Measurements from ENCODE around the gene KIAA2012.

DNA sequence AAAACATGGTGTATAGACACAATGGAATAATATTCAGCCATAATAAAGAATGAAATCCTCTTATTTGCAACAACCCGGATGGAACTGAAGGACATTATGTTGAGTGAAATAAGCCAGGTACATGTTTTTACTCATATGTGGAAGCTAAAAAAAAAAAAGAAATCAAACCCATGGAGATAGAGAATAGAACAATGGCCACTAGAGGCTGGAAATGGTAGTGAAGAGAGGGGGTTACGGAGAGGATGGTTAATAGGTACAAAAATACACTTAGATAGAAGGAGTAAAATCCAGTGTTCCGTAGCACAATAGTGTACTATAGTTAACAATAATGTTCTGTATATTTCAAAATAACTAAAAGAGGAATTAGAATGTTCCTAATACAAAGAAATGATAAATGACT, 12.8 kb upstream of the KIAA2012 start:
- TF ChIP-seq, protein P1, sequence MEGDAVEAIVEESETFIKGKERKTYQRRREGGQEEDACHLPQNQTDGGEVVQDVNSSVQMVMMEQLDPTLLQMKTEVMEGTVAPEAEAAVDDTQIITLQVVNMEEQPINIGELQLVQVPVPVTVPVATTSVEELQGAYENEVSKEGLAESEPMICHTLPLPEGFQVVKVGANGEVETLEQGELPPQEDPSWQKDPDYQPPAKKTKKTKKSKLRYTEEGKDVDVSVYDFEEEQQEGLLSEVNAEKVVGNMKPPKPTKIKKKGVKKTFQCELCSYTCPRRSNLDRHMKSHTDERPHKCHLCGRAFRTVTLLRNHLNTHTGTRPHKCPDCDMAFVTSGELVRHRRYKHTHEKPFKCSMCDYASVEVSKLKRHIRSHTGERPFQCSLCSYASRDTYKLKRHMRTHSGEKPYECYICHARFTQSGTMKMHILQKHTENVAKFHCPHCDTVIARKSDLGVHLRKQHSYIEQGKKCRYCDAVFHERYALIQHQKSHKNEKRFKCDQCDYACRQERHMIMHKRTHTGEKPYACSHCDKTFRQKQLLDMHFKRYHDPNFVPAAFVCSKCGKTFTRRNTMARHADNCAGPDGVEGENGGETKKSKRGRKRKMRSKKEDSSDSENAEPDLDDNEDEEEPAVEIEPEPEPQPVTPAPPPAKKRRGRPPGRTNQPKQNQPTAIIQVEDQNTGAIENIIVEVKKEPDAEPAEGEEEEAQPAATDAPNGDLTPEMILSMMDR (IDR thresholded peaks at IDR 0.05; ENCODE audit: low read depth, low read length, poor library complexity, severe bottlenecking), result peak; percentile 34
- no peak for TF ChIP-seq EZH2phosphoT487 (IDR thresholded peaks at IDR 0.05; ENCODE audit: borderline replicate concordance, low read length)
